ENCODE results near the gene FMN2. TPM values are rescaled to one million over a fixed set of nuclear protein-coding genes. Genes with fewer than 3 reads are reported as not detected.

Gene FMN2
- total RNA-seq, 2 donors from 2014 or later = 26.9 to 27.2 TPM

DNA sequence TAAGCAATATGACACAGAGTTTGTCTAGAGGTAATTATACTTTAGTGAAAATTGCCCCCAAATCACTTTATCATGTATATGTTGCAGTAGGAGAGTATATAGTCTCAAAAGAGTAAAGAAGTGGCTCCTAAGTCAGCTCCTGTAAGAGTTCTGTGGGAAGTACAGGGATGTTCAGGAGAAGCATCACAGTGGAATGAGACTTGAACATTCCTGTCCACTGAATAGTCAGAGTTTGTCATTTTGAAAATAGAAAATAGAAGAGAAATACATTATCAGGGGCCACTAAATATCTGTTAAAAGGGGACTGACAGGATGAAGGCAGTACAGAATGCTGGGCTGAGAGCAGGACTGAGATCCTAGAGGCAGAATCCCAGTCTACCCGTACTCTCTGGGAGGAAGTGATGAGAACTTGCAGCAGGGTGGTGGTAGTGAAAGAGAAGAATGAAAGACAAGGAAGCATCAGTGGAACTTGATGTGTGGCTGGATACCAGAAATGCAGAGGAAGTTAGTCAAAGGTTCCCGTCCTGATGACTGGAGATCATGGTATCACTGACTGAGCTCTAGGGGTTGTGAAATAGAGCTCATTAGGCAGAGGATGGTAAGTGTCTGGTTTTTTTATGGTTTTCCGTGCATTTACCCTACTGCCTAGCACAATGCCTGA, 153.4 kb downstream of the FMN2 start:
- H3K4me3 ChIP-seq (ENCODE audit: low read length) = no peak overlapping the region
- no peak overlapping the region for H3K9ac ChIP-seq (ENCODE audit: extremely low read depth, low read length, poor library complexity, severe bottlenecking)
- WGBS, 2 experiments (ENCODE audit: insufficient coverage in 1 of 2, insufficient read length in 1 of 2) = 67 to 94% methylated on average over 2 to 3 of the region's 3 CpGs
- H3K4me1 ChIP-seq (ENCODE audit: control insufficient read depth, insufficient read depth, low read length) = no peaks in the 10 kb centered on the region
- H3K4me3 Mint-ChIP-seq = no peak overlapping the region
- TF ChIP-seq, protein P1, sequence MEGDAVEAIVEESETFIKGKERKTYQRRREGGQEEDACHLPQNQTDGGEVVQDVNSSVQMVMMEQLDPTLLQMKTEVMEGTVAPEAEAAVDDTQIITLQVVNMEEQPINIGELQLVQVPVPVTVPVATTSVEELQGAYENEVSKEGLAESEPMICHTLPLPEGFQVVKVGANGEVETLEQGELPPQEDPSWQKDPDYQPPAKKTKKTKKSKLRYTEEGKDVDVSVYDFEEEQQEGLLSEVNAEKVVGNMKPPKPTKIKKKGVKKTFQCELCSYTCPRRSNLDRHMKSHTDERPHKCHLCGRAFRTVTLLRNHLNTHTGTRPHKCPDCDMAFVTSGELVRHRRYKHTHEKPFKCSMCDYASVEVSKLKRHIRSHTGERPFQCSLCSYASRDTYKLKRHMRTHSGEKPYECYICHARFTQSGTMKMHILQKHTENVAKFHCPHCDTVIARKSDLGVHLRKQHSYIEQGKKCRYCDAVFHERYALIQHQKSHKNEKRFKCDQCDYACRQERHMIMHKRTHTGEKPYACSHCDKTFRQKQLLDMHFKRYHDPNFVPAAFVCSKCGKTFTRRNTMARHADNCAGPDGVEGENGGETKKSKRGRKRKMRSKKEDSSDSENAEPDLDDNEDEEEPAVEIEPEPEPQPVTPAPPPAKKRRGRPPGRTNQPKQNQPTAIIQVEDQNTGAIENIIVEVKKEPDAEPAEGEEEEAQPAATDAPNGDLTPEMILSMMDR (conservative IDR thresholded peaks at IDR 0.05) = no peak
- H3K27me3 ChIP-seq (ENCODE audit: control insufficient read depth, insufficient read depth, low read length, poor library complexity, severe bottlenecking) = no peaks in the 10 kb centered on the region
- no peak overlapping the region for H3K27ac ChIP-seq (ENCODE audit: low read depth, low read length)
- no peaks in the 10 kb centered on the region for H3K27me3 Mint-ChIP-seq (ENCODE audit: insufficient read depth)
- peaks cover 54% of the 10 kb centered on the region for H3K36me3 ChIP-seq (ENCODE audit: control insufficient read depth, insufficient read depth, low read length)
- no peak overlapping the region for H3K27ac Mint-ChIP-seq
- H3K36me3 Mint-ChIP-seq (ENCODE audit: low read depth) = peaks cover 21% of the 10 kb centered on the region
- DNase-seq = no peak
- peaks cover 5% of the 10 kb centered on the region for H3K4me1 Mint-ChIP-seq
- H3K9me3 ChIP-seq (ENCODE audit: control insufficient read depth, low read length) = peaks cover 4% of the 10 kb centered on the region
- no peaks in the 10 kb centered on the region for H3K9me3 Mint-ChIP-seq

DNA sequence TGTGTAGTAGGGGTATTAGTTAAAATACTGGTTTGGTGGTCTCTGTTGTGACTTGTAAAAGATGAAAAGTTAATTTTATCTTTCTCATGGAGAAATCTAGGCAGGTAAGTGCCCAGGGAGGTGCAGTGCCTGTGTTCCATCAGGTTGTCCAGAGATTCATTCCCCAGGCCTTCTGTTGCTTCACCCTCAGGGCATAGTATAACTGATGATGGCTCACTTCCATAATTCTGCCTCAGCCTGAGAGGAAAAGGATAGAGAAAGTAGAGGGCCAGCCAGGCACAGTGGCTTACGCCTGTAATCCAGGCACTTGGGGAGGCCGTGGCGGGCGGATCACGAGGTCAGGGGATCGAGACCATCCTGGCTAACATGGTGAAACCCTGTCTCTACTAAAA, 153.9 kb downstream of the FMN2 start:
- 93 to 99% methylated on average over 3 to 5 of the region's 6 CpGs for WGBS, 2 experiments (ENCODE audit: insufficient coverage in 1 of 2, insufficient read length in 1 of 2)
- no peaks in the 10 kb centered on the region for H3K9me3 Mint-ChIP-seq
- H3K27me3 ChIP-seq (ENCODE audit: control insufficient read depth, insufficient read depth, low read length, poor library complexity, severe bottlenecking) = no peaks in the 10 kb centered on the region
- no peaks in the 10 kb centered on the region for H3K4me1 ChIP-seq (ENCODE audit: control insufficient read depth, insufficient read depth, low read length)
- peaks cover 5% of the 10 kb centered on the region for H3K4me1 Mint-ChIP-seq
- H3K9me3 ChIP-seq (ENCODE audit: control insufficient read depth, low read length) = peaks cover 4% of the 10 kb centered on the region
- H3K4me3 ChIP-seq (ENCODE audit: low read length) = no peak overlapping the region
- H3K36me3 ChIP-seq (ENCODE audit: control insufficient read depth, insufficient read depth, low read length) = peaks cover 49% of the 10 kb centered on the region
- no peak overlapping the region for H3K27ac Mint-ChIP-seq
- no peak overlapping the region for H3K4me3 Mint-ChIP-seq
- H3K9ac ChIP-seq (ENCODE audit: extremely low read depth, low read length, poor library complexity, severe bottlenecking) = no peak overlapping the region
- no peak for DNase-seq
- peaks cover 21% of the 10 kb centered on the region for H3K36me3 Mint-ChIP-seq (ENCODE audit: low read depth)
- TF ChIP-seq, protein P1 (conservative IDR thresholded peaks at IDR 0.05) = no peak
- H3K27ac ChIP-seq (ENCODE audit: low read depth, low read length) = no peak overlapping the region
- H3K27me3 Mint-ChIP-seq (ENCODE audit: insufficient read depth) = no peaks in the 10 kb centered on the region

DNA sequence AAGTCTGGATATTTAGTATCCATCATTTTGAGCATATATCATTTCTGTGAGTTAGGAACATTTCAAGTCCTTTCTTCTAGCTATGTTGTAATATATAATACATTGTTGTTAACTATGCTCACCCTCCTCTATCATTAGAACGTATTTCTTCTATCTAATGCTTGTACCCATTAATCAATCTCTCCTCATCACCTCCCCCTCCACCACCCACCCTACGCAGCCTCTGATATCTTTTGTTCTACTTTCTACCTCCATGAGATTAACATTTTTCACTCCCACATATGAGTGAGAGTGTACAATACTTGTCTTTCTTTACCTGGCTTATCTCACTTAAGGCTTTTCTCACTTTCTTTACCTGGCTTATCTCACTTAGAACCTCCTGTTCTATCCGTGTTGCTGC, 156.2 kb downstream of the FMN2 start:
- Mint-ChIP-seq H3K27me3 (ENCODE audit: insufficient read depth) (no peaks in the 10 kb centered on the region), H3K27ac (no peak overlapping the region), H3K9me3 (no peaks in the 10 kb centered on the region), H3K4me1 (peaks cover 5% of the 10 kb centered on the region), H3K36me3 (ENCODE audit: low read depth) (peaks cover 8% of the 10 kb centered on the region), H3K4me3 (no peak overlapping the region)
- Histone ChIP-seq H3K9me3 (ENCODE audit: control insufficient read depth, low read length) (no peaks in the 10 kb centered on the region), H3K36me3 (ENCODE audit: control insufficient read depth, insufficient read depth, low read length) (peaks cover 31% of the 10 kb centered on the region), H3K27me3 (ENCODE audit: control insufficient read depth, insufficient read depth, low read length, poor library complexity, severe bottlenecking) (no peaks in the 10 kb centered on the region), H3K4me1 (ENCODE audit: control insufficient read depth, insufficient read depth, low read length) (no peaks in the 10 kb centered on the region), H3K4me3 (ENCODE audit: low read length) (no peak overlapping the region), H3K9ac (ENCODE audit: extremely low read depth, low read length, poor library complexity, severe bottlenecking) (no peak overlapping the region), H3K27ac (ENCODE audit: low read depth, low read length) (no peak overlapping the region)
- TF ChIP-seq, protein P1 (conservative IDR thresholded peaks at IDR 0.05) = no peak
- no peak for DNase-seq
- WGBS, 2 experiments (ENCODE audit: insufficient coverage in 1 of 2, insufficient read length in 1 of 2) = 92% methylated on average over 3 of the region's 3 CpGs; no CpG with 5 or more reads in 1 of the 2 experiments

All from endodermal cell (in vitro differentiated cells).